ENCODE data around the gene TSHZ1. TPM values are rescaled to one million over a fixed set of nuclear protein-coding genes. Genes with fewer than 3 reads are reported as not detected.

The TSHZ1 gene
- total RNA-seq, 1 donor from 2014 or later, result 17.0 TPM

- DNase-seq (no peak), ATAC-seq (no peak)
- Histone ChIP-seq H3K36me3 (peaks cover 27% of the 10 kb centered on the region), H3K9me3 (no peaks in the 10 kb centered on the region), H3K27ac (no peak overlapping the region), H3K4me1 (peaks cover 5% of the 10 kb centered on the region), H3K27me3 (ENCODE audit: low read depth) (no peaks in the 10 kb centered on the region), H3K4me3 (no peak overlapping the region)
- intact Hi-C loops (cut with DNase I), result no loop called here
- TF ChIP-seq CTCF (IDR thresholded peaks at IDR 0.05), result no peak
Observed at GRCh38 chr18:75199327-75199726, 11.3 kb upstream of the TSHZ1 start.

- DNase-seq, result no peak
- Histone ChIP-seq H3K27me3 (ENCODE audit: low read depth) (no peaks in the 10 kb centered on the region), H3K4me3 (no peak overlapping the region), H3K36me3 (peaks cover 27% of the 10 kb centered on the region), H3K4me1 (peaks cover 12% of the 10 kb centered on the region), H3K27ac (no peak overlapping the region), H3K9me3 (no peaks in the 10 kb centered on the region)
- intact Hi-C loops (cut with DNase I), result no loop called here
- TF ChIP-seq CTCF (IDR thresholded peaks at IDR 0.05), result no peak
- no peak for ATAC-seq
Observed at GRCh38 chr18:75200071-75200470, 10.5 kb upstream of the TSHZ1 start.

GRCh38 chr18:75200605-75201280, 9.9 kb upstream of the TSHZ1 start:
- peaks cover 19% of the 10 kb centered on the region for H3K4me1 ChIP-seq
- intact Hi-C loops (cut with DNase I), result no loop called here

GRCh38 chr18:75201282-75202270, 9.0 kb upstream of the TSHZ1 start:
- no peak for ATAC-seq
- intact Hi-C loops (cut with DNase I), result no loop called here
- DNase-seq, result no peak

More at GRCh38 chr18:75200605-75201280, 9.9 kb upstream of the TSHZ1 start:
- Histone ChIP-seq H3K27ac (no peak overlapping the region), H3K9me3 (no peaks in the 10 kb centered on the region), H3K27me3 (ENCODE audit: low read depth) (no peaks in the 10 kb centered on the region), H3K4me3 (no peak overlapping the region), H3K36me3 (peaks cover 27% of the 10 kb centered on the region)
- ATAC-seq, result no peak
- no peak for DNase-seq
- no peak for TF ChIP-seq CTCF (IDR thresholded peaks at IDR 0.05)

More at GRCh38 chr18:75201282-75202270, 9.0 kb upstream of the TSHZ1 start:
- Histone ChIP-seq H3K9me3 (no peaks in the 10 kb centered on the region), H3K4me3 (no peak overlapping the region), H3K36me3 (peaks cover 27% of the 10 kb centered on the region), H3K27ac (no peak overlapping the region), H3K4me1 (peaks cover 27% of the 10 kb centered on the region), H3K27me3 (ENCODE audit: low read depth) (no peaks in the 10 kb centered on the region)
- no peak for TF ChIP-seq CTCF (IDR thresholded peaks at IDR 0.05)
